ENCODE data around the gene CFAP45. TPM values are rescaled to one million over a fixed set of nuclear protein-coding genes. Genes with fewer than 3 reads are reported as not detected.

Gene CFAP45
- total RNA-seq, 1 experiment from 2014 or later = 9.3 TPM

DNA sequence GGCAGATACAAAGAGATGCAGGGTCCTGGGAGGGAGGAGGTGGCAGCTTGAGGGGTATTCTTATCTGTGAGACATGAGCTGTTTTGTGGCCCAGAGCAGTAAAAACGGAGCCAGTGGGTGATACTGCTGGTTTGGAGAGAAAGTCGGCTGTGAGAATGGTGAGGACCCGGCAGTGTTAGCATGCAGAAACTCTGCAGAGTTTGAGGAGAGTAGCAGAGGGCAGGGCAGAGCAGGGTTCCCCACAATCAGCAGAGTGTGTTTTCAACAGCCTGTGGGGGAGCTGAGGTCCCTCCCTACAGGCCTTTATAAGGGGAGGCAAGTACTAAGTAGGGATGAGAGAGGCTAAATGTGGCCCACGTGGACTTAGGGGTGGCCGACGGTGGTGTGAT is 72.9 kb downstream of the CFAP45 start:
- no peak overlapping the region for H3K27ac ChIP-seq
- no peak overlapping the region for H2AFZ ChIP-seq
- H3K4me3 ChIP-seq = no peak overlapping the region
- ChIA-PET POLR2A (ENCODE audit: unreplicated experiment) (no interaction called here), CTCF (no interaction called here)
- H4K20me1 ChIP-seq (ENCODE audit: insufficient read depth) = no peaks in the 10 kb centered on the region
- TF ChIP-seq, protein P1, sequence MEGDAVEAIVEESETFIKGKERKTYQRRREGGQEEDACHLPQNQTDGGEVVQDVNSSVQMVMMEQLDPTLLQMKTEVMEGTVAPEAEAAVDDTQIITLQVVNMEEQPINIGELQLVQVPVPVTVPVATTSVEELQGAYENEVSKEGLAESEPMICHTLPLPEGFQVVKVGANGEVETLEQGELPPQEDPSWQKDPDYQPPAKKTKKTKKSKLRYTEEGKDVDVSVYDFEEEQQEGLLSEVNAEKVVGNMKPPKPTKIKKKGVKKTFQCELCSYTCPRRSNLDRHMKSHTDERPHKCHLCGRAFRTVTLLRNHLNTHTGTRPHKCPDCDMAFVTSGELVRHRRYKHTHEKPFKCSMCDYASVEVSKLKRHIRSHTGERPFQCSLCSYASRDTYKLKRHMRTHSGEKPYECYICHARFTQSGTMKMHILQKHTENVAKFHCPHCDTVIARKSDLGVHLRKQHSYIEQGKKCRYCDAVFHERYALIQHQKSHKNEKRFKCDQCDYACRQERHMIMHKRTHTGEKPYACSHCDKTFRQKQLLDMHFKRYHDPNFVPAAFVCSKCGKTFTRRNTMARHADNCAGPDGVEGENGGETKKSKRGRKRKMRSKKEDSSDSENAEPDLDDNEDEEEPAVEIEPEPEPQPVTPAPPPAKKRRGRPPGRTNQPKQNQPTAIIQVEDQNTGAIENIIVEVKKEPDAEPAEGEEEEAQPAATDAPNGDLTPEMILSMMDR (conservative IDR thresholded peaks at IDR 0.05) = no peak
- no peak for TF ChIP-seq EZH2 (IDR thresholded peaks at IDR 0.05; ENCODE audit: low read depth)
- no peaks in the 10 kb centered on the region for H3K9me3 ChIP-seq (ENCODE audit: insufficient read depth, low read depth)
- peaks cover 21% of the 10 kb centered on the region for H3K27me3 ChIP-seq (ENCODE audit: insufficient read depth, low read depth)
- H3K79me2 ChIP-seq (ENCODE audit: low read depth) = no peaks in the 10 kb centered on the region
- no peak overlapping the region for H3K4me2 ChIP-seq
- no peaks in the 10 kb centered on the region for H3K9me2 ChIP-seq (ENCODE audit: insufficient read depth)
- no TSS peak for BruUV-seq (replicated peaks)
- H3K4me1 ChIP-seq (replicated peaks; ENCODE audit: insufficient read depth) = no peaks in the 10 kb centered on the region
- no peaks in the 10 kb centered on the region for H3K36me3 ChIP-seq (ENCODE audit: low read depth)
- intact Hi-C loops (cut with micrococcal nuclease; ENCODE audit: unreplicated experiment) = no loop called here
- no peaks in the 10 kb centered on the region for H3F3A ChIP-seq (ENCODE audit: insufficient read depth, low read depth)
- no peak for DNase-seq

- ChIA-PET CTCF (no interaction called here), POLR2A (ENCODE audit: unreplicated experiment) (no interaction called here)
- Histone ChIP-seq H3F3A (ENCODE audit: insufficient read depth, low read depth) (no peaks in the 10 kb centered on the region), H3K79me2 (ENCODE audit: low read depth) (no peaks in the 10 kb centered on the region), H3K36me3 (ENCODE audit: low read depth) (no peaks in the 10 kb centered on the region), H4K20me1 (ENCODE audit: insufficient read depth) (no peaks in the 10 kb centered on the region), H3K4me3 (no peak within 1 kb of the TSS), H2AFZ (no peak within 1 kb of the TSS), H3K9me2 (ENCODE audit: insufficient read depth) (no peaks in the 10 kb centered on the region), H3K27ac (no peak within 1 kb of the TSS), H3K4me1 (replicated peaks; ENCODE audit: insufficient read depth) (no peaks in the 10 kb centered on the region), H3K4me2 (no peak within 1 kb of the TSS), H3K27me3 (ENCODE audit: insufficient read depth, low read depth) (peaks cover 21% of the 10 kb centered on the region), H3K9me3 (ENCODE audit: insufficient read depth, low read depth) (no peaks in the 10 kb centered on the region)
- no peak for TF ChIP-seq EZH2 (IDR thresholded peaks at IDR 0.05; ENCODE audit: low read depth)
- TF ChIP-seq, protein P1 (conservative IDR thresholded peaks at IDR 0.05) = no peak
- no peak for DNase-seq
- BruUV-seq (replicated peaks) = no TSS peak
- intact Hi-C loops (cut with micrococcal nuclease; ENCODE audit: unreplicated experiment) = no loop called here
Observed at GRCh38 chr1:159826441-159827101, 73.4 kb downstream of the CFAP45 start, which contains the start of gene SLAMF8. Gene SLAMF8, plus strand, starts transcription at chr1:159826873. Its CDS starts 26 bp downstream, at chr1:159826899.

DNA sequence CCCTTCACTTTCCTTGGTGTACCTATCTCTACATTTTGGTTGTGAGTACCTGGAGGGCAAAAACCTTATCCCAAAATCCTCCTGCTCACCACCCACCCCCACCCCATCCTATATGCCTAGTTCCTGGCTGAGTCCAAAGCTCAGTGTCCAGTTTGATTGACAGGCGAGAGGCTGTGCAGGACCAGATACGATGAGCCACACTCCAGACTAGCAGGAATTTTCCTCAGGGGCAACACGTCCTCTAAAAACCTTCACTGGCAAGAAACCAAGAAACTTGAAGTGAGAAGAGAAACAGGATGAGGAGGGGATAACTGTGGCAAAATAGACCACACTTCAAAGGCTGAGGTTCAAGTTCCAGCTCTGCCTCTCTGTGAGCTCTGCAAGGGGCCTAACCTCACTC is 74.4 kb downstream of the CFAP45 start:
- Histone ChIP-seq H3K4me1 (replicated peaks; ENCODE audit: insufficient read depth) (no peaks in the 10 kb centered on the region), H3K4me3 (no peak overlapping the region), H3K27ac (no peak overlapping the region), H3F3A (ENCODE audit: insufficient read depth, low read depth) (no peaks in the 10 kb centered on the region), H3K9me3 (ENCODE audit: insufficient read depth, low read depth) (no peaks in the 10 kb centered on the region), H3K27me3 (ENCODE audit: insufficient read depth, low read depth) (peaks cover 21% of the 10 kb centered on the region), H4K20me1 (ENCODE audit: insufficient read depth) (no peaks in the 10 kb centered on the region), H3K9me2 (ENCODE audit: insufficient read depth) (no peaks in the 10 kb centered on the region), H3K79me2 (ENCODE audit: low read depth) (no peaks in the 10 kb centered on the region), H3K36me3 (ENCODE audit: low read depth) (no peaks in the 10 kb centered on the region), H2AFZ (no peak overlapping the region), H3K4me2 (no peak overlapping the region)
- TF ChIP-seq, protein P1 (conservative IDR thresholded peaks at IDR 0.05) = no peak
- TF ChIP-seq EZH2 (IDR thresholded peaks at IDR 0.05; ENCODE audit: low read depth) = no peak
- no peak for DNase-seq
- intact Hi-C loops (cut with micrococcal nuclease; ENCODE audit: unreplicated experiment) = no loop called here
- ChIA-PET CTCF (no interaction called here), POLR2A (ENCODE audit: unreplicated experiment) (no interaction called here)
- BruUV-seq (replicated peaks) = no TSS peak
